SU-DHL-6 (cell line): ENCODE results near the gene ATP8A2.

Experiments
- EZH2phosphoT487 ChIP-seq: fragments of 200-600 bp; sonication (generic), shearing (Covaris generic); conservative IDR thresholded peaks from 2 replicates; pipeline ENCODE4 v1.6.1; 2018; ENCODE audit warnings: mild to moderate bottlenecking, antibody characterized with exemption, low read length, moderate library complexity, mixed read lengths
- TF ChIP-seq, protein P1 (sequence below): fragments of 200-600 bp; sonication (generic); IDR thresholded peaks from one replicate; pipeline ENCODE4 v1.5.1; 2017; ENCODE audit warnings: antibody characterized with exemption, mild to moderate bottlenecking, low read length, moderate library complexity; ENCODE audit not compliant: insufficient read depth, poor library complexity, severe bottlenecking

GRCh38 chr13:25928941-25929505, 557.2 kb downstream of the ATP8A2 start:
- TF ChIP-seq, protein P1, sequence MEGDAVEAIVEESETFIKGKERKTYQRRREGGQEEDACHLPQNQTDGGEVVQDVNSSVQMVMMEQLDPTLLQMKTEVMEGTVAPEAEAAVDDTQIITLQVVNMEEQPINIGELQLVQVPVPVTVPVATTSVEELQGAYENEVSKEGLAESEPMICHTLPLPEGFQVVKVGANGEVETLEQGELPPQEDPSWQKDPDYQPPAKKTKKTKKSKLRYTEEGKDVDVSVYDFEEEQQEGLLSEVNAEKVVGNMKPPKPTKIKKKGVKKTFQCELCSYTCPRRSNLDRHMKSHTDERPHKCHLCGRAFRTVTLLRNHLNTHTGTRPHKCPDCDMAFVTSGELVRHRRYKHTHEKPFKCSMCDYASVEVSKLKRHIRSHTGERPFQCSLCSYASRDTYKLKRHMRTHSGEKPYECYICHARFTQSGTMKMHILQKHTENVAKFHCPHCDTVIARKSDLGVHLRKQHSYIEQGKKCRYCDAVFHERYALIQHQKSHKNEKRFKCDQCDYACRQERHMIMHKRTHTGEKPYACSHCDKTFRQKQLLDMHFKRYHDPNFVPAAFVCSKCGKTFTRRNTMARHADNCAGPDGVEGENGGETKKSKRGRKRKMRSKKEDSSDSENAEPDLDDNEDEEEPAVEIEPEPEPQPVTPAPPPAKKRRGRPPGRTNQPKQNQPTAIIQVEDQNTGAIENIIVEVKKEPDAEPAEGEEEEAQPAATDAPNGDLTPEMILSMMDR = no peak
- TF ChIP-seq EZH2phosphoT487 = no peak
